WTC11 (cell line): Measurements from ENCODE around the gene CPNE8. TPM values are rescaled to one million over a fixed set of nuclear protein-coding genes. Genes with fewer than 3 reads are reported as not detected.

Source experiments
- ATAC-seq: fragments of 200-7000 bp; cut with Tn5 transposase; 2 replicates; pipeline ENCODE4 v1.10.0; 2021; ENCODE audit warnings: mild to moderate bottlenecking, moderate library complexity
- CTCF ChIA-PET: fragments of 300-600 bp; sonication (Branson Sonifier 250); formaldehyde crosslinking; loops from one replicate; lab custom pipeline; 2021; ENCODE audit warnings: antibody characterized with exemption; lab: Charles Lee
- POLR2A ChIA-PET: fragments of 350-600 bp; sonication (Branson Sonifier 250); formaldehyde crosslinking; loops from one replicate; lab custom pipeline; 2021; ENCODE audit warnings: antibody characterized with exemption; lab: Charles Lee
- DNase-seq: peaks from one replicate; pipeline ENCODE4 v3.0.0; 2021; ENCODE audit warnings: low spot score
- H3K27ac Mint-ChIP-seq: 2 replicates; pipeline ENCODE4 v1.8.0; 2021; ENCODE audit warnings: mixed read lengths
- H3K27me3 Mint-ChIP-seq: 2 replicates; pipeline ENCODE4 v1.8.0; 2021; ENCODE audit warnings: low read depth, mild to moderate bottlenecking, moderate library complexity, mixed read lengths
- H3K36me3 Mint-ChIP-seq: 2 replicates; pipeline ENCODE4 v1.8.0; 2021; ENCODE audit warnings: mixed read lengths
- H3K4me1 Mint-ChIP-seq: 2 replicates; pipeline ENCODE4 v1.8.0; 2022; ENCODE audit warnings: mixed read lengths
- H3K4me3 Mint-ChIP-seq: 2 replicates; pipeline ENCODE4 v1.8.0; 2021; ENCODE audit warnings: mild to moderate bottlenecking, moderate library complexity, mixed read lengths
- H3K9me3 Mint-ChIP-seq: 2 replicates; pipeline ENCODE4 v1.8.0; 2021; ENCODE audit warnings: mixed read lengths
- CBFB ChIP-seq: sonication (generic); formaldehyde crosslinking; IDR thresholded peaks from 2 replicates; pipeline ENCODE4 v1.8.1; 2022; ENCODE audit warnings: mild to moderate bottlenecking, low read depth, missing genetic modification reagents
- FOXK1 ChIP-seq: sonication (generic); formaldehyde crosslinking; IDR thresholded peaks from 2 replicates; pipeline ENCODE4 v1.8.0; 2022; ENCODE audit warnings: mild to moderate bottlenecking, moderate library complexity, missing genetic modification reagents
- FOXP1 ChIP-seq: sonication (generic); formaldehyde crosslinking; IDR thresholded peaks from 2 replicates; pipeline ENCODE4 v1.8.0; 2022; ENCODE audit warnings: missing genetic modification reagents, mild to moderate bottlenecking, moderate library complexity, borderline replicate concordance
- GRHL2 ChIP-seq: fragments of 250-450 bp; sonication (Bioruptor Pico); IDR thresholded peaks from 2 replicates; pipeline ENCODE4 v1.8.0; 2022; ENCODE audit warnings: mild to moderate bottlenecking, moderate library complexity; ENCODE audit not compliant: insufficient replicate concordance, severe bottlenecking
- GTF2I ChIP-seq: fragments of 250-450 bp; sonication (Bioruptor Pico); conservative IDR thresholded peaks from 2 replicates; pipeline ENCODE4 v1.4.0; 2021; ENCODE audit warnings: mild to moderate bottlenecking
- NFYB ChIP-seq: sonication (generic); formaldehyde crosslinking; conservative IDR thresholded peaks from 2 replicates; pipeline ENCODE4 v1.8.0; 2022; ENCODE audit warnings: low read depth, missing genetic modification reagents
- SMAD4 ChIP-seq: sonication (generic); formaldehyde crosslinking; IDR thresholded peaks from 2 replicates; pipeline ENCODE4 v1.8.0; 2022; ENCODE audit warnings: mild to moderate bottlenecking, missing genetic modification reagents
- ZNF219 ChIP-seq: sonication (generic); formaldehyde crosslinking; IDR thresholded peaks from 2 replicates; pipeline ENCODE4 v1.8.0; 2023; ENCODE audit warnings: missing genetic modification reagents, mild to moderate bottlenecking, borderline replicate concordance
- ZNF263 ChIP-seq: sonication (generic); formaldehyde crosslinking; IDR thresholded peaks from 2 replicates; pipeline ENCODE4 v1.8.1; 2022; ENCODE audit warnings: low read depth, mild to moderate bottlenecking, moderate library complexity, missing genetic modification reagents
- ZNF317 ChIP-seq: sonication (generic); formaldehyde crosslinking; IDR thresholded peaks from 2 replicates; pipeline ENCODE4 v1.8.1; 2023; ENCODE audit warnings: low read depth, mild to moderate bottlenecking, moderate library complexity, missing genetic modification reagents, borderline replicate concordance
- ZNF396 ChIP-seq: fragments of 250-450 bp; sonication (Bioruptor Pico); IDR thresholded peaks from 2 replicates; pipeline ENCODE4 v1.8.0; 2021; ENCODE audit warnings: mild to moderate bottlenecking, moderate library complexity, borderline replicate concordance
- total RNA-seq: library from RNA; stranded (reverse); gene quantifications from 3 replicates; pipeline ENCODE4 v1.2.3, GENCODE V29; 2021
- TF ChIP-seq, protein P1 (sequence below): sonication (generic); formaldehyde crosslinking; IDR thresholded peaks from 2 replicates; pipeline ENCODE4 v1.8.0; 2022; ENCODE audit warnings: missing genetic modification reagents
- TF ChIP-seq, protein P2 (sequence below): sonication (generic); formaldehyde crosslinking; IDR thresholded peaks from 2 replicates; pipeline ENCODE4 v1.8.1; 2023; ENCODE audit warnings: mild to moderate bottlenecking, moderate library complexity, missing genetic modification reagents
- TF ChIP-seq, protein P3 (sequence below): sonication (generic); formaldehyde crosslinking; IDR thresholded peaks from 2 replicates; pipeline ENCODE4 v1.8.1; 2023; ENCODE audit warnings: mild to moderate bottlenecking, missing genetic modification reagents, moderate library complexity
- TF ChIP-seq, protein P4 (sequence below): fragments of 250-450 bp; sonication (Bioruptor Pico); IDR thresholded peaks from 2 replicates; pipeline ENCODE4 v1.9.0; 2021; ENCODE audit warnings: mild to moderate bottlenecking
- TF ChIP-seq, protein P5 (sequence below): sonication (generic); formaldehyde crosslinking; IDR thresholded peaks from 2 replicates; pipeline ENCODE4 v1.8.0; 2022; ENCODE audit warnings: mild to moderate bottlenecking, missing genetic modification reagents

Gene CPNE8
- total RNA-seq, 1 experiment from 2014 or later, result 8.3 TPM

DNA sequence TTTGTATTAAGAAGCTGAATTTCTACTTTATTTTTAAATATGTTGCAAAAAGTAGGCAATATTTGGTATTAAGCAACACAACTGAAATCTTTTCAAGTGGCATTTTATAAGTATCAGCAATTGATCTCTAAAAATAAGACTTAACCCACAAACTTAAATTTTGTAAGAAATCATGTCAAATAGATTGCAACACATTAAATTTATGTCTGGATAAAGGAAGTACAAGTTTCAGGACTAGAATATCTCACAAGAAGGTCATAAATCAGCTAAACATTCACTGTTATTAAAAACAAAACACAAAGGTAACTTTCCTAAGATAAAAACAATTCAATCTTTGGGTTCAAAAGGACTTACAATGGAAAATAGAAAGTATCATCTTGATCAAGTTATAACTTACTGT, 32.8 kb downstream of the CPNE8 start:
- no peak overlapping the region for H3K27ac Mint-ChIP-seq
- TF ChIP-seq, protein P1, sequence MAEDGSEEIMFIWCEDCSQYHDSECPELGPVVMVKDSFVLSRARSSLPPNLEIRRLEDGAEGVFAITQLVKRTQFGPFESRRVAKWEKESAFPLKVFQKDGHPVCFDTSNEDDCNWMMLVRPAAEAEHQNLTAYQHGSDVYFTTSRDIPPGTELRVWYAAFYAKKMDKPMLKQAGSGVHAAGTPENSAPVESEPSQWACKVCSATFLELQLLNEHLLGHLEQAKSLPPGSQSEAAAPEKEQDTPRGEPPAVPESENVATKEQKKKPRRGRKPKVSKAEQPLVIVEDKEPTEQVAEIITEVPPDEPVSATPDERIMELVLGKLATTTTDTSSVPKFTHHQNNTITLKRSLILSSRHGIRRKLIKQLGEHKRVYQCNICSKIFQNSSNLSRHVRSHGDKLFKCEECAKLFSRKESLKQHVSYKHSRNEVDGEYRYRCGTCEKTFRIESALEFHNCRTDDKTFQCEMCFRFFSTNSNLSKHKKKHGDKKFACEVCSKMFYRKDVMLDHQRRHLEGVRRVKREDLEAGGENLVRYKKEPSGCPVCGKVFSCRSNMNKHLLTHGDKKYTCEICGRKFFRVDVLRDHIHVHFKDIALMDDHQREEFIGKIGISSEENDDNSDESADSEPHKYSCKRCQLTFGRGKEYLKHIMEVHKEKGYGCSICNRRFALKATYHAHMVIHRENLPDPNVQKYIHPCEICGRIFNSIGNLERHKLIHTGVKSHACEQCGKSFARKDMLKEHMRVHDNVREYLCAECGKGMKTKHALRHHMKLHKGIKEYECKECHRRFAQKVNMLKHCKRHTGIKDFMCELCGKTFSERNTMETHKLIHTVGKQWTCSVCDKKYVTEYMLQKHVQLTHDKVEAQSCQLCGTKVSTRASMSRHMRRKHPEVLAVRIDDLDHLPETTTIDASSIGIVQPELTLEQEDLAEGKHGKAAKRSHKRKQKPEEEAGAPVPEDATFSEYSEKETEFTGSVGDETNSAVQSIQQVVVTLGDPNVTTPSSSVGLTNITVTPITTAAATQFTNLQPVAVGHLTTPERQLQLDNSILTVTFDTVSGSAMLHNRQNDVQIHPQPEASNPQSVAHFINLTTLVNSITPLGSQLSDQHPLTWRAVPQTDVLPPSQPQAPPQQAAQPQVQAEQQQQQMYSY (CRISPR knock-in tag), result no peak
- TF ChIP-seq ZNF263 (CRISPR knock-in tag), result no peak
- TF ChIP-seq ZNF396 (CRISPR knock-in tag), result no peak
- H3K9me3 Mint-ChIP-seq, result no peaks in the 10 kb centered on the region; the same call in 1 of the 2 replicates
- no peaks in the 10 kb centered on the region for H3K4me1 Mint-ChIP-seq
- H3K27me3 Mint-ChIP-seq, result no peaks in the 10 kb centered on the region
- no peak overlapping the region for H3K4me3 Mint-ChIP-seq
- ATAC-seq, result no peak
- ChIA-PET POLR2A (no interaction called here), CTCF (no interaction called here)
- peaks cover 9% of the 10 kb centered on the region; the same call in 1 of the 2 replicates for H3K36me3 Mint-ChIP-seq
- DNase-seq, result no peak

DNA sequence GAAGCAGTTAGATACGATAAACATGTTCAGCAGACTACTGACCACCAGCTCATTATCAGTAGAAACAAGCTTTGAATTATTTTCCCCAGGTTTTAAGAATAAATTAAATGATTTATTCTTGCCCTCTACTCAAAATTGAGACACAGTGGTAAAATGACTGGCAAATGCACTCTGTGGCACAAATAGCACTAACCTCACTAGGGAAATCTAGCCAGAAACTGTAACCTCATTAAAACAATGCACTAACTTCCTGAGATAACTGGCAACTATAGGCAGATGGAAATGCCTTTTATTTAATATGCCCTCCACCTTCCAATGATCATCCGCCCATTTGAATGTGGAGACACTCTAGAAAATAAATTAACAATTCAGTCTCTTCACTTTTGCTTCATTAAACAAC, 33.2 kb downstream of the CPNE8 start:
- ATAC-seq (no peak), DNase-seq (no peak)
- no peaks in the 10 kb centered on the region for H3K4me1 Mint-ChIP-seq
- no peaks in the 10 kb centered on the region; the same call in 1 of the 2 replicates for H3K9me3 Mint-ChIP-seq
- H3K27ac Mint-ChIP-seq, result no peak overlapping the region
- POLR2A ChIA-PET, result no interaction called here
- no peaks in the 10 kb centered on the region for H3K27me3 Mint-ChIP-seq
- H3K4me3 Mint-ChIP-seq, result no peak overlapping the region
- H3K36me3 Mint-ChIP-seq, result peaks cover 9% of the 10 kb centered on the region; the same call in 1 of the 2 replicates
- TF ChIP-seq FOXK1 (CRISPR knock-in tag) (no peak), GTF2I (CRISPR knock-in tag) (no peak), CBFB (CRISPR knock-in tag) (no peak), ZNF219 (no peak), ZNF396 (CRISPR knock-in tag) (no peak), NFYB (CRISPR knock-in tag) (no peak)
- TF ChIP-seq, protein P2, sequence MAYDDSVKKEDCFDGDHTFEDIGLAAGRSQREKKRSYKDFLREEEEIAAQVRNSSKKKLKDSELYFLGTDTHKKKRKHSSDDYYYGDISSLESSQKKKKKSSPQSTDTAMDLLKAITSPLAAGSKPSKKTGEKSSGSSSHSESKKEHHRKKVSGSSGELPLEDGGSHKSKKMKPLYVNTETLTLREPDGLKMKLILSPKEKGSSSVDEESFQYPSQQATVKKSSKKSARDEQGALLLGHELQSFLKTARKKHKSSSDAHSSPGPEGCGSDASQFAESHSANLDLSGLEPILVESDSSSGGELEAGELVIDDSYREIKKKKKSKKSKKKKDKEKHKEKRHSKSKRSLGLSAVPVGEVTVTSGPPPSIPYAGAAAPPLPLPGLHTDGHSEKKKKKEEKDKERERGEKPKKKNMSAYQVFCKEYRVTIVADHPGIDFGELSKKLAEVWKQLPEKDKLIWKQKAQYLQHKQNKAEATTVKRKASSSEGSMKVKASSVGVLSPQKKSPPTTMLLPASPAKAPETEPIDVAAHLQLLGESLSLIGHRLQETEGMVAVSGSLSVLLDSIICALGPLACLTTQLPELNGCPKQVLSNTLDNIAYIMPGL (CRISPR knock-in tag), result no peak
- CTCF ChIA-PET, result no interaction called here

DNA sequence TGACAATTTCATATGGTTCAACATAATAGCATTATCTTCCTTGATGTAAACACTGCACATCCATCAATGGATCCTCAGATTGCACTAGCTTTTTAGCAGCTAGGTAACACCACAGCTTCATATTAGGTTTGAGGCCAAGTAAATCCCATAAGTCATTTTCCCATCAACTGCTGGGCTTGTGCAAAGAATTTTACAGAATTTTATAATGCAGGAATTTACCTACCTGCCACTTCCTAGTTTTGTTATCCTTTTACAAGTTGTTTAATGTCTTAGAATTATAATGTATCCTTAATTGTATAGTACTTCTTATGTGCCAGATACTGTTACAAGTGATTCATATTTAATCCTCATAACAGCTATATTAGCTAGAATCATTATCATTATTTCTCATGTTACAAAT, 36.4 kb downstream of the CPNE8 start:
- ChIA-PET POLR2A (no interaction called here), CTCF (no interaction called here)
- DNase-seq, result no peak
- peaks cover 9% of the 10 kb centered on the region; the same call in 1 of the 2 replicates for H3K36me3 Mint-ChIP-seq
- no peaks in the 10 kb centered on the region for H3K27me3 Mint-ChIP-seq
- no peak overlapping the region for H3K27ac Mint-ChIP-seq
- H3K4me3 Mint-ChIP-seq, result no peak overlapping the region
- H3K9me3 Mint-ChIP-seq, result no peaks in the 10 kb centered on the region; the same call in 1 of the 2 replicates
- H3K4me1 Mint-ChIP-seq, result no peaks in the 10 kb centered on the region
- no peak for ATAC-seq
- TF ChIP-seq, protein P3, sequence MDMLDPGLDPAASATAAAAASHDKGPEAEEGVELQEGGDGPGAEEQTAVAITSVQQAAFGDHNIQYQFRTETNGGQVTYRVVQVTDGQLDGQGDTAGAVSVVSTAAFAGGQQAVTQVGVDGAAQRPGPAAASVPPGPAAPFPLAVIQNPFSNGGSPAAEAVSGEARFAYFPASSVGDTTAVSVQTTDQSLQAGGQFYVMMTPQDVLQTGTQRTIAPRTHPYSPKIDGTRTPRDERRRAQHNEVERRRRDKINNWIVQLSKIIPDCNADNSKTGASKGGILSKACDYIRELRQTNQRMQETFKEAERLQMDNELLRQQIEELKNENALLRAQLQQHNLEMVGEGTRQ (CRISPR knock-in tag), result no peak
- no peak for TF ChIP-seq SMAD4
- TF ChIP-seq, protein P4, sequence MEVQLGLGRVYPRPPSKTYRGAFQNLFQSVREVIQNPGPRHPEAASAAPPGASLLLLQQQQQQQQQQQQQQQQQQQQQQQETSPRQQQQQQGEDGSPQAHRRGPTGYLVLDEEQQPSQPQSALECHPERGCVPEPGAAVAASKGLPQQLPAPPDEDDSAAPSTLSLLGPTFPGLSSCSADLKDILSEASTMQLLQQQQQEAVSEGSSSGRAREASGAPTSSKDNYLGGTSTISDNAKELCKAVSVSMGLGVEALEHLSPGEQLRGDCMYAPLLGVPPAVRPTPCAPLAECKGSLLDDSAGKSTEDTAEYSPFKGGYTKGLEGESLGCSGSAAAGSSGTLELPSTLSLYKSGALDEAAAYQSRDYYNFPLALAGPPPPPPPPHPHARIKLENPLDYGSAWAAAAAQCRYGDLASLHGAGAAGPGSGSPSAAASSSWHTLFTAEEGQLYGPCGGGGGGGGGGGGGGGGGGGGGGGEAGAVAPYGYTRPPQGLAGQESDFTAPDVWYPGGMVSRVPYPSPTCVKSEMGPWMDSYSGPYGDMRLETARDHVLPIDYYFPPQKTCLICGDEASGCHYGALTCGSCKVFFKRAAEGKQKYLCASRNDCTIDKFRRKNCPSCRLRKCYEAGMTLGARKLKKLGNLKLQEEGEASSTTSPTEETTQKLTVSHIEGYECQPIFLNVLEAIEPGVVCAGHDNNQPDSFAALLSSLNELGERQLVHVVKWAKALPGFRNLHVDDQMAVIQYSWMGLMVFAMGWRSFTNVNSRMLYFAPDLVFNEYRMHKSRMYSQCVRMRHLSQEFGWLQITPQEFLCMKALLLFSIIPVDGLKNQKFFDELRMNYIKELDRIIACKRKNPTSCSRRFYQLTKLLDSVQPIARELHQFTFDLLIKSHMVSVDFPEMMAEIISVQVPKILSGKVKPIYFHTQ (CRISPR knock-in tag), result no peak
- no peak for TF ChIP-seq ZNF396 (CRISPR knock-in tag)
- TF ChIP-seq GRHL2, result no peak
- TF ChIP-seq FOXP1 (CRISPR knock-in tag), result no peak
- no peak for TF ChIP-seq ZNF317 (CRISPR knock-in tag)
- TF ChIP-seq, protein P5, sequence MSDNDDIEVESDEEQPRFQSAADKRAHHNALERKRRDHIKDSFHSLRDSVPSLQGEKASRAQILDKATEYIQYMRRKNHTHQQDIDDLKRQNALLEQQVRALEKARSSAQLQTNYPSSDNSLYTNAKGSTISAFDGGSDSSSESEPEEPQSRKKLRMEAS (CRISPR knock-in tag), result no peak
- TF ChIP-seq GTF2I (CRISPR knock-in tag), result no peak
